Left hindlimb (tissue), 1 donor: Measurements from ENCODE around the gene XRN2.
"Not testable (repeated sequence)": the region's sequence is repeated elsewhere in the genome, so short reads cannot be mapped to it uniquely, and the experiment has no call there.

ENCODE experiments used
- DNase-seq: peaks from one replicate; pipeline ENCODE4 v3.0.0-alpha.2; 2018

Gene XRN2

DNA sequence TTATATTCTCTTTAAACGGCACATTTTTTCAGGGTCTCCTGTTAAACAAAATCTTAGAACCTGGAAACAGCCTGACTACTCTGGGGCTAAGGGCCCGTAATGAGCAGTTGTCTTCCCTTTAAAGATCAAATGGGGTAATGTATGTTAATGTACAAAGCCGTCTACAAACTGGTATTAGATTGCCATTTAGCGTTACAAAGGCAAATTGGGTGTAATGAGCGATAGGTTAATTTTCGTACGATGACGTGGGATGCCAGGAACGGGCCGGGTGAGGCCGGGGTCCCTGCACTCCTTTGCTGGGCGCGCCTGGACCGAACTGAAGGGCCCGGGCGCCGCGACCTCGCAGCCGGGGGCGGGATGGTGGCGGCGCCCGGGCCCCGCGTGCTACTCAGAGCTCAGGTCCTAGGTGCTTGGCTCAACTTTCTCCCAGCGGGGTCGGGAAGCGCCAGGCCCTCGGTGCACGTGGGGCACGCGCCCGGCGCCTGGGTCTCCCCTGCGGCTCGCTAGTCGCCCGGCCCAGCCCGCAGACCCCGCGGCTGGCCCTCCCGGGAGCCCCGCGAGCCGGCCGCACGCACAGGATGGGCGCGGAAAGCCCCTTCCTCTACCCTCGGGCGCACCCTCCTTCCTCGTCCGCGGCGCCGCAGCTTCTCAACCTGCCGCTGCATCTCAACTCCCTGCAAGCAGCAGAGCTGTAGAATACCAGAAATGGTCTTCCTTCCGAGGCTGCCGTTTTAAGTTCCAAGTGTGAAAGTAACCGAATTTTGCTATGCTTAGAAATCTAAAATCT, 88.2 kb downstream of the XRN2 start:
- no peak for DNase-seq

DNA sequence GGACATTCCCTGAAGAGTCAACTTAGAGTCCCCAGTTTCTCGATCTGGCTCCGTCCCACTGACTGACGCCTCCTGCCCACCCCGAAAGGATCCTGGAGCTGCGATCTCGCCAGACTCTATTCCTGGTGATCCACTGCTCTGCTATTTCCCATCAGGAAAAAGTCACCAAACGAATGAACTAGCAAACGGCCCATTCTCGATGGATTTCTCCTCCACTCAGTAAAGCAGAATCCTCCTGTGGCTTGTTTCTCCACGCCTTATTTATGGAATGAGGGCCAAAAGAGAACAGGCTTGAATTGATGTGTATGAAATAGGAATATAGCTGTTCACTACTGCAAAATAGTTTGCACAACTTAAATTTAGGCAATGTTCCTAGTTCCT, 88.8 kb downstream of the XRN2 start:
- DNase-seq = no peak

GRCh38 chr20:21393166-21393565, 90.0 kb downstream of the XRN2 start:
- no peak for DNase-seq

GRCh38 chr20:21393816-21394519, 90.8 kb downstream of the XRN2 start:
- DNase-seq = no peak

- no peak for DNase-seq
Measured at GRCh38 chr20:21394551-21394950, 91.4 kb downstream of the XRN2 start.

GRCh38 chr20:21395051-21395665, 92.0 kb downstream of the XRN2 start:
- DNase-seq = no peak

GRCh38 chr20:21395666-21396598, 92.8 kb downstream of the XRN2 start:
- DNase-seq = no peak

DNA sequence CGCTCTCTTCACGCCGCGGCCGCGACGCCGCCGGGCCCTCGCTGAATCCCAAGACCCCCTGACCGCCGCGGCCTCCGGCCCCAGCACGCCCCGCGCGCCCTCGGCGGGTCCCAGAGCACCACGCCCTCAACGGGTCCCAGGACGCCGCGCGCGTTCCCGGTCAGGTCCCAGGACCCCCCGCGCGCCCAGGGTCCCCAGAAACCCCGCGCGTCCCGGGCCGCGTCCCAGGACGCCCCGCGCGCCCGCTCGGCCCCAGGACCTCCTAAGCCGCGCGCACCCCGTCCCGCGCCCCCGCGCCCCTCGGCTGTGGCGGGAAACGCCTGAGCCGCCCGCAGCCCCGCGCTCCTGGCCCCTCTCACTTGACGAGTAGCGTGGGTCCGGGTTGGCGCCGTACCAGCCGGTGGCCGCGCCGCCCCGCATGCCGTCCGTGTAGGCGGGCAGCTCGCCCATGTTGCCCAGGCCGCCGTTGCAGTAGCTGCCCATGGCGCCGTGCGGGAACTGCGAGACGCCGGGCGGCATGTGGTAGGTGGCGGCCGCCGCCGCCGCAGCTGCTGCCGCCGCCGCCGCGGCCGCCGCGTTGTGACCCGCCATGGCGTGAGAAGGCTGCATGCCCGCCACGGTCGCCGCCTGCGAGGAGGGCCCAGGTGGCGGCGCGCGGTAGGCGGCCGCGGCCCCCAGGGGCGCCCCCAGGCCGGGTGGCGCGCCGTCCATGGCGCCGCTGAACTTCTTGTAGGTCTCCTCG, 93.6 kb downstream of the XRN2 start:
- DNase-seq = no peak

DNA sequence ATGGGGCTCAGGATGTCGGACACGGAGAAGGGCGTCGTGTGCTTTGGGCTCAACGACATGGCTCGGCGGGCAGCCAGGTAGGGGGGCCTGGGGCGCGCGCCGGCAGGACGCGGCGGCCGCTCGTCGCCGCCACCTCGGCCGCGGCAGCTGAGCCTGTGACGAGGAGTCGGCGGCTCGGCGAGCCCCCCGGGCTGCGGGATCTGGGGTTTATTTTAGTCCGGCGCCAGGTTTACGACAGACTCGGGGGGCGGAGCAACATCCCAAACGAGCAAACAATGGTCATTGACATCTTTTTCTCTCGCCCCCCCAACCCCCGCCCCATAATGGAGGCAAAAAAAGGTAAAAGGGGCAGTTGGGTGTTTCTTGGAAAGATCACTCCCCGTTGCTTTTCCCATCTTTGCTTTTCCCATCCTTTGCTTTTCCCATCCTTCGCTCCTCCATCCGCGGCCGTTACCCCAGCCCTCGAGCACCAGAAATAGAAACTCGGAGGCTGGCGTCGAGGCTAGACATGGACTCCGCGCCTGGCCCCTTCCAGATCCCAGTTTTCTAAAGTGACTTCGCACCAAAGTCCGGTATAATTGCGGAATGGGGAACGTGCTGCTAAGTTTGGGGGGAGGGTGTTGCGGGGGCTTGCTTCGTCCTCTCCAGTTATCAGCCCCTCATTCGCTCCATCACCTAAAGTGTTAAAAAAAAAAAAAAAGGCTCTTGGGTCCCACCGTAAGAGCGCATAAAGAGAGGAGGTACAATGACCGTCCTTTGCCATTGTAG, 94.4 kb downstream of the XRN2 start, which contains the start of gene NKX2-4:
Gene NKX2-4 (minus strand): TSS at position 186 of the 768 bp plus-strand sequence. CDS start 127 bp downstream, at position 59.
- DNase-seq = no peak

DNA sequence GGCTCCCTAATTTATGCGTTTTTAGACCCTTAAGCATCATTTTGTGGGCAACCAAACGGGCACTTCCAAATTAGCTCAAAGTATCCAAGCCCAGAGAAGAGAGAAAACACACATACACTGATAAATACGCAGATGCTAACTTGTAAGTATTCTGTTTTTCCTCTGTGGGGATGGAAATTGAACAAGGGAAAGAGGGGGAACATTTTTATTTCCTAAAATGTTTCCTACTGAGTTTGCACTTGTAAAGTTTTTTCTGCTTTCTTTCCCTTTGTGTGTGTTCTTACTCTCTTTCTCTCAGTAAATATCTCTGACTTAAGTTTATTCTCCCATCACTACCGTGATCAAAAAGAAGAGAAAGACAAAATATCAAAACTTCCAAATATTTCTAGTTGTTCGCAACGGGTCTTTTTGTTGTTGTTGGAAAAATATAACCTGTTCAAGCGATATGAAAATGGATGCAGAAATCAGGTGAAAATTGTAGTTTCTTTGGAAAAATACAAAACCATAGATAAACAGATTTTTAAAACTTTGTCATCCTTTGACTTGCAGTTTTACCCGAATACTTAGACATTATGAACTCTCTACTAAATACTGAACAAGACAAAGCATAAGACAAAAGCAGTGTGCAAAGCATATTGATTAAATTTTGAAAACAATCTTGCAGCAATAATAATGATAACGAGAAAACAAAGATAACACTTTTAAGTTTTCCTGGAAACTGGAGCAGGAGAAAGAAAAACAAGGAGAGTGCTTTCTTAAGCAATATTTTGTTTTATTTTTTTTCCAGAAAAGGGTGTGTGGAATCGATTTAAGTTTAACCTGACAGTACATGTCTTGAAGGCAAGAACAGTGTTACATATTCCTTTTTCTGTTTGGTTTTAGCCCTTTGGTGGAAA, 95.2 kb downstream of the XRN2 start:
- DNase-seq = no peak

DNA sequence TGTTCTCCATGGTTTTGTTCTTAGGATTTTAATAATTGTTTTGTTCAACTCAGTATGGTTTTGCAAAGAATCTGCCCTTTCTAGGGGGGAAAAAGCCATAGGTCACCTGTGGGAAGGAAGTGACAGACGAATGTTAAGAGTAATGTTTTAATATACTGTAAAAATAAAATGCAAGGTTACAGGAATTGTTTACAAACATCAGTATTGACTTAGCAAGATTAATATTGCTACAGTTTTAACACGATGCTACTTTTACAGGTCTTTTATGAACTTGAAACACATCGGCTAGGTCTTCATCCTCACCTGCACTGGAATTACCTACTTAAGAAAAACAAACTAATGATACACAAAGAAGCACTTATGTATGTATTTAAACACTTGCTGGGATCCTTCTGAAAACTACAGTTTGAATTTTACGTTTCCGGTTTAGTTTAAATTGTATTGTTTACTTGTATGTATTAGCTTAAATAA, 95.9 kb downstream of the XRN2 start:
- no peak for DNase-seq

DNA sequence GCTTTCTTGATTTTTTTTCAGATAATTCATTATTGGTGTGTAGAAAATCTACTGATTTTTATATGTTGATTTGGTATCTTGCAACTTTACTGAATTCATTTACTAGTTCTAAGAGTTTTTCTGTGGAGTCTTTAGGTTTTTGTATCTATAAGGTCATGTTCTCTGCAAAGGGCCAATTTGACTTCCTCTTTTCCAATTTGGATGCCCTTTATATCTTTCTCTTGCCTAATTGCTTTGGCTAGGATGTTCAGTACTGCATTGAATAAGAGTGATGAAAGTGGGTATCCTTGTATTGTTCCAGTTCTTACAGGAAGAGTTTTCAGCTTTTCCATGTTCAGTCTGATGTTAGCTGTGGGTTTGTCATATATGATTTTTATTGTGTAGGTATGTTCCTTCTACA, 108.6 kb downstream of the XRN2 start:
- DNase-seq = no peak

DNA sequence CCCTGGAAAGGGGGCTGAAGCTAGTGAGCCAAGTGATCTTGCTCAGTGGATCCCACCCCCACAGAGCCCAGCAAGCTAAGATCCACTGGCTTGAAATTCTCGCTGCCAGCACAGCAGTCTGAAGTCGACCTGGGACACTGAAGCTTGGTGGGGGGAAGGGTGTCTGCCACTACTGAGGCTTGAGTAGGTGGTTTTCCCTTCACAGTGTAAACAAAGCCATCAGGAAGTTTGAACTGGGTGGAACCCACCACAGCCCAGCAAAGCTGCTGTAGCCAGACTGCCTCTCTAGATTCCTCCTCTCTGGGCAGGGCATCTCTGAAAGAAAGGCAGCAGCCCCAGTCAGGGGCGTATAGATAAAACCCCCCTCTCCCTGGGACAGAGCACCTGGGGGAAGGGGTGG, 110.9 kb downstream of the XRN2 start:
- DNase-seq = not testable (repeated sequence)

- not testable (repeated sequence) for DNase-seq
Measured at GRCh38 chr20:21419147-21419546, 116.0 kb downstream of the XRN2 start.

DNA sequence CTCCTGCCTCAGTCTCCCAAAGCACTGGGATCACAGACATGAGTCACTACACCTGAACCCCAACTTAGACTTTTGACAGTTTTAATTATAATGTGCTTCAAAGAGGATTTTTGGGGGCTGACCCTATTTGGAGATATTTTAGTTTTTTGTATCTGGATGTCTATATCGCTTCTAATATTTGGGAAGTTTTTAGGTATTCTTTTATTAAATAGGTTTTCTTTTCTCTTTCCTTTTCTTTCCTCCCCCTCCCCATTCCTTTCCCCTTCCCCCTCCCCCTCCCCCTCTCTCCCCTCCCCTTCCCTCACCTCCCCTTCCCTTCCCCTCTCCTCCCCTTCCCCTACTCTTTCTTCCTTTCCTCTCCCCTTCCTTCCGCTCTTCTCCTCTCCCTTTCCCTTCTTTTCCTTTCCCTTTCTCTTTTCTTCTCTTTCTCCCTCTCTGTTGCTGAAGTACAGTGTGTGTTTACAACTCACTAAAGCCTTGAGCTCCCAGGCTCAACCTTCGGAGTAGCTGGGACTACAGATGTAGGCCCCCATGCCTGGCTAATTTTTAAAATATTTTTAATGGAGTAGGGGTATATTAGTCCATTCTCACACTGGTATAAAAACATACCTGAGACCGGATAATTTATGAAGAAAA, 118.6 kb downstream of the XRN2 start:
- DNase-seq = no peak

DNA sequence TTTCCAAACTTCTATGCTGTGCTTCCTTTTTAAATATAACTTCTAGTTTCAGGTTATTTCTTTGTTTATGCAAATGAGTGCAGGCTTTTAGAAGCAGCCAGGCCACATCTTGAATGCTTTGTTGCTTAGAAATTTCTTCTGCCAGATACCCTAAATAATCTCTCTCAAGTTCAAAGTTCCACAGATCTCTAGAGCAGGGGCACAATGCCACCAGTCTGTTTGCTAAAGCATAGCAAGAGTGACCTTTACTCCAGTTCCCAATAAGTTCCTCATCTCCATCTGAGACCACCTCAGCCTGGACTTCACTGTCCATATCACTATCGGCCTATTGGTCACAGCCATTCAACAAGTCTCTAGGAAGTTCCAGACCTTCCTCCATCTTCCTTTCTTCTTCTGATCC, 120.6 kb downstream of the XRN2 start:
- not testable (repeated sequence) for DNase-seq

DNA sequence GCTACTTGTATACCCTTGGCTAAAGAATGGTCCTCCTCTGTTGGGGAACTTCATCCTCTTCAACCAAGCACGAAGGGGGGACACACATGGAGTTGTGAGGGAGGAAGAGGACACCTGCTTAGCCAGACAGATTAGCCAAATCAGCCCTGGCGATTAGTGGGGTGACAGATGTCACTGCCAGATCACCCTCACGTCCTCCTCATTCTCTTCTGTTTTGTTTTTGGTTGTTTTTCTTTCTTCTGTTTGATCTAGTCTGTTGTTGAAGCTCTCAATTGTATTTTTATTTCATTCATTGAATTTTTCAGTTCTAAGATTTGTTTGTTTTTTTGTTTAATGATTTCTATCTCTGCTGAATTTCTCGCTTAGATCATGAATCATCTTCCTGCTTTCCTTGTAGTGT, 121.7 kb downstream of the XRN2 start:
- no peak for DNase-seq

DNA sequence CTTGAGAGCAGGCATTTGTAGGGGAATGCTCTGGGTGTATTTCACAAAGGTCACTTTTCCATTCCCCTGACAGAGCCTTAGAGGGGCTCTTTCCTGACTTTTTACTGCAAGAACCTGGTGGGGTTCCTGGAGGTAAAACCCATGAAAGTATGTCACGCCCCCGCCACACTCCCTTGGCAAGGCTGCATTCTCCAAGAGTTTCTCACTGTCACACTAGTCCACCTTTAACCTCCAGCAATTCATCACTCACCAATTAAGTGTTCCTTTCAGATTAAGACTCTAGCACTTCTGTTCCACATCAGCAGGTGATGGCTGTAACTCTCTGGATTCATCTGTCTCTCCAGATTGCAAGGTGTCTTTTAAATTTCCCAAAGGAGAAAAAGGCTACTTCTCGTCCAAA, 126.9 kb downstream of the XRN2 start:
- DNase-seq = no peak

DNA sequence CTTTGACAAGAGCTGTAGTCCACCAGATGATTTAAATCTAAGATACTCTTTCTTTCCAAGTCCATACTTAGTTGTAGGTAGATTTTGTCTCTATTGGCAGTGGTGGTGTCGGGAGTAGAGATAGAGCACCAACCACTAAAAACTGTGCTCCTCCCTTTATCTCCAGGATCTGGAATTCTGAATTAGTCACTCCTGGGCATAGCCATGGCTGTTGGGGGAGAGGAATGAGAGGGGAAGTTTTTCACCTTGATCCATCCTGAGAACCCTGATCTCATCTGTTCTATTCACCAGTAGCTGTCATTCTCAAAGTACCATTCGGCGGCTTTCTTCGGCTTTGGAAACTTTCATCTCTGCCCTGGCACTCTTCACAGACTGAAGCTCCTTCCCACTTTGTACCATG, 129.8 kb downstream of the XRN2 start:
- no peak for DNase-seq
